ENCODE results near the gene PCP2. TPM values are rescaled to one million over a fixed set of nuclear protein-coding genes. Genes with fewer than 3 reads are reported as not detected.
"Not testable (repeated sequence)": the region's sequence is repeated elsewhere in the genome, so short reads cannot be mapped to it uniquely, and the experiment has no call there.

Gene PCP2
- polyA plus RNA-seq, 2 of the 4 experiments (the other 2 are of a cell fraction), result 0.19 TPM; not detected in 1

DNA sequence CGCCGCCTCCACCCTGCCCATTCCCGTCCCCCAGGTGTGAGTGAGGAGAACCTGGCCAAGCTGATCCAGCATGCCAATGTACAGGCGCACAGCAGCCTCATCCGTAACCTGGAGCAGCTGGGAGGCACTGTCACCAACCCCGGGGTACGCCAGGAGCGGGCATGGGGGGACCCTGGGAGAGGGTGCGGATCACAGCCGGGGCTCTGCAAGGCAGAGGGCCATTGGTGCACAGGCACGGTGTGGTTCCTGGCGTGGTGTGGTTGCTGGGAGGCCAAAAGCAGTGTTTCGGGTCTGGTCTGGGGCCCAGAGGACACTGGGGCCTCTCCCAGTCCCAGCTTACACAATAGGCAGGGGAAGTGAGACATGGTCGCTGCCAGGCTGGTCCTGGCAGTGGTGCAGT lies 11.6 kb upstream of the PCP2 start:
- Histone ChIP-seq H3K4me3 (no peak overlapping the region), H3K4me2 (no peak overlapping the region), H3K4me1 (no peaks in the 10 kb centered on the region), H3K9me3 (no peaks in the 10 kb centered on the region), H3K27ac (no peak overlapping the region)
- TF ChIP-seq GATA3 (IDR thresholded peaks at IDR 0.05; ENCODE audit: borderline replicate concordance), result no peak
- TF ChIP-seq EHMT2 (IDR thresholded peaks at IDR 0.05; ENCODE audit: low read depth), result no peak
- TF ChIP-seq FOSB (CRISPR knock-in tag; IDR thresholded peaks at IDR 0.05), result no peak
- no peak for TF ChIP-seq KDM5A (IDR thresholded peaks at IDR 0.05)
- TF ChIP-seq, protein P1, sequence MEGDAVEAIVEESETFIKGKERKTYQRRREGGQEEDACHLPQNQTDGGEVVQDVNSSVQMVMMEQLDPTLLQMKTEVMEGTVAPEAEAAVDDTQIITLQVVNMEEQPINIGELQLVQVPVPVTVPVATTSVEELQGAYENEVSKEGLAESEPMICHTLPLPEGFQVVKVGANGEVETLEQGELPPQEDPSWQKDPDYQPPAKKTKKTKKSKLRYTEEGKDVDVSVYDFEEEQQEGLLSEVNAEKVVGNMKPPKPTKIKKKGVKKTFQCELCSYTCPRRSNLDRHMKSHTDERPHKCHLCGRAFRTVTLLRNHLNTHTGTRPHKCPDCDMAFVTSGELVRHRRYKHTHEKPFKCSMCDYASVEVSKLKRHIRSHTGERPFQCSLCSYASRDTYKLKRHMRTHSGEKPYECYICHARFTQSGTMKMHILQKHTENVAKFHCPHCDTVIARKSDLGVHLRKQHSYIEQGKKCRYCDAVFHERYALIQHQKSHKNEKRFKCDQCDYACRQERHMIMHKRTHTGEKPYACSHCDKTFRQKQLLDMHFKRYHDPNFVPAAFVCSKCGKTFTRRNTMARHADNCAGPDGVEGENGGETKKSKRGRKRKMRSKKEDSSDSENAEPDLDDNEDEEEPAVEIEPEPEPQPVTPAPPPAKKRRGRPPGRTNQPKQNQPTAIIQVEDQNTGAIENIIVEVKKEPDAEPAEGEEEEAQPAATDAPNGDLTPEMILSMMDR (IDR thresholded peaks at IDR 0.05), result no peak
- no peak for TF ChIP-seq HEYL (CRISPR knock-in tag; IDR thresholded peaks at IDR 0.05)
- TF ChIP-seq, protein P2, sequence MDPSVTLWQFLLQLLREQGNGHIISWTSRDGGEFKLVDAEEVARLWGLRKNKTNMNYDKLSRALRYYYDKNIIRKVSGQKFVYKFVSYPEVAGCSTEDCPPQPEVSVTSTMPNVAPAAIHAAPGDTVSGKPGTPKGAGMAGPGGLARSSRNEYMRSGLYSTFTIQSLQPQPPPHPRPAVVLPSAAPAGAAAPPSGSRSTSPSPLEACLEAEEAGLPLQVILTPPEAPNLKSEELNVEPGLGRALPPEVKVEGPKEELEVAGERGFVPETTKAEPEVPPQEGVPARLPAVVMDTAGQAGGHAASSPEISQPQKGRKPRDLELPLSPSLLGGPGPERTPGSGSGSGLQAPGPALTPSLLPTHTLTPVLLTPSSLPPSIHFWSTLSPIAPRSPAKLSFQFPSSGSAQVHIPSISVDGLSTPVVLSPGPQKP (IDR thresholded peaks at IDR 0.05; ENCODE audit: low read depth, low read length), result no peak
- TF ChIP-seq ZFP36 (IDR thresholded peaks at IDR 0.05; ENCODE audit: borderline replicate concordance, partially characterized antibody), result no peak
- TF ChIP-seq ZNF302 (CRISPR knock-in tag; IDR thresholded peaks at IDR 0.05), result no peak
- no peak for TF ChIP-seq KDM1A (IDR thresholded peaks at IDR 0.05; ENCODE audit: low read depth)
- TF ChIP-seq RARB (CRISPR knock-in tag; IDR thresholded peaks at IDR 0.05), result no peak
- TF ChIP-seq JUN (IDR thresholded peaks at IDR 0.05), result no peak
- no peak for TF ChIP-seq TFCP2L1 (CRISPR knock-in tag; IDR thresholded peaks at IDR 0.05)
- TF ChIP-seq CHD4 (IDR thresholded peaks at IDR 0.05; ENCODE audit: borderline replicate concordance), result no peak
- no peak for TF ChIP-seq HOXB5 (CRISPR knock-in tag; IDR thresholded peaks at IDR 0.05)
- no peak for TF ChIP-seq ZC3H11A (IDR thresholded peaks at IDR 0.05)
- no peak for TF ChIP-seq ESRRA (IDR thresholded peaks at IDR 0.05; ENCODE audit: borderline replicate concordance, low read length)
- CTCF ChIA-PET, result interaction anchor here (1.3 to 1.5 kb wide), 2 partner anchors 36 to 77 kb away, joined by 4 to 8 read pairs; partner anchors contain the start of gene TRAPPC5
- FAIRE-seq (no peak), ATAC-seq (peak; percentile 12 to 22; a peak in 1 of 6 replicates), DNase-seq (ENCODE audit: low read depth in 1 of 2, low spot score in 1 of 2) (no peak)
- WGBS (ENCODE audit: missing lambda C conversion rate), result 89% methylated on average over 12 of the region's 14 CpGs
- POLR2A ChIA-PET, result interaction anchor here (0.6 to 1.3 kb wide), 2 partner anchors 16 to 59 kb away, joined by 4 to 6 read pairs; partner anchors contain the start of genes PET100 and XAB2

DNA sequence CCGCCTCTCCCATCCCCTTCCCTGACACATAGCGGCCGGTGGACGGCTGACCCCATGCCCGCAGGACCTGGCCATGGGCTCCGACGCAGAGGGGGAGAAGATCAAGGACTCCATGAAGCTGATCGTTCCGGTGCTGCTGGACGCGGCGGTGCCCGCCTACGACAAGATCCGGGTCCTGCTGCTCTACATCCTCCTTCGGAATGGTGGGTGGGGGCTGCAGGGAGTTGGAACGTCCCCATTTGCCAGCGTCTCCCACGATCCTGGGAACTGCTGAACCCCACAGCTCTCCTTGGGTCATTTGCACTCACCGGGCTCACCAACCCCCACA lies 11.0 kb upstream of the PCP2 start:
- DNase-seq (ENCODE audit: low read depth in 1 of 2, low spot score in 1 of 2) (no peak), FAIRE-seq (no peak), ATAC-seq (no peak)
- 96% methylated on average over 18 of the region's 20 CpGs for WGBS (ENCODE audit: missing lambda C conversion rate)
- Histone ChIP-seq H3K9me3 (no peaks in the 10 kb centered on the region), H3K27ac (no peak overlapping the region), H3K4me2 (no peak overlapping the region), H3K4me1 (no peaks in the 10 kb centered on the region), H3K4me3 (no peak overlapping the region)
- ChIA-PET CTCF (interaction anchor here (1.3 to 1.5 kb wide), 2 partner anchors 36 to 76 kb away, joined by 4 to 8 read pairs; partner anchors contain the start of gene TRAPPC5), POLR2A (interaction anchor here (0.6 to 1.3 kb wide), 2 partner anchors 15 to 58 kb away, joined by 4 to 6 read pairs; partner anchors contain the start of genes PET100 and XAB2)
- TF ChIP-seq CHD2 (IDR thresholded peaks at IDR 0.05; ENCODE audit: low read length, partially characterized antibody) (no peak), ZSCAN20 (CRISPR knock-in tag; IDR thresholded peaks at IDR 0.05) (no peak), POLR2AphosphoS2 (conservative IDR thresholded peaks at IDR 0.05; ENCODE audit: low read length) (no peak), FOSB (CRISPR knock-in tag; IDR thresholded peaks at IDR 0.05) (no peak), ZFP36 (IDR thresholded peaks at IDR 0.05; ENCODE audit: borderline replicate concordance, partially characterized antibody) (no peak)
- TF ChIP-seq, protein P3, sequence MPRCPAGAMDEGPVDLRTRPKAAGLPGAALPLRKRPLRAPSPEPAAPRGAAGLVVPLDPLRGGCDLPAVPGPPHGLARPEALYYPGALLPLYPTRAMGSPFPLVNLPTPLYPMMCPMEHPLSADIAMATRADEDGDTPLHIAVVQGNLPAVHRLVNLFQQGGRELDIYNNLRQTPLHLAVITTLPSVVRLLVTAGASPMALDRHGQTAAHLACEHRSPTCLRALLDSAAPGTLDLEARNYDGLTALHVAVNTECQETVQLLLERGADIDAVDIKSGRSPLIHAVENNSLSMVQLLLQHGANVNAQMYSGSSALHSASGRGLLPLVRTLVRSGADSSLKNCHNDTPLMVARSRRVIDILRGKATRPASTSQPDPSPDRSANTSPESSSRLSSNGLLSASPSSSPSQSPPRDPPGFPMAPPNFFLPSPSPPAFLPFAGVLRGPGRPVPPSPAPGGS (IDR thresholded peaks at IDR 0.05), result no peak
- TF ChIP-seq, protein P4, sequence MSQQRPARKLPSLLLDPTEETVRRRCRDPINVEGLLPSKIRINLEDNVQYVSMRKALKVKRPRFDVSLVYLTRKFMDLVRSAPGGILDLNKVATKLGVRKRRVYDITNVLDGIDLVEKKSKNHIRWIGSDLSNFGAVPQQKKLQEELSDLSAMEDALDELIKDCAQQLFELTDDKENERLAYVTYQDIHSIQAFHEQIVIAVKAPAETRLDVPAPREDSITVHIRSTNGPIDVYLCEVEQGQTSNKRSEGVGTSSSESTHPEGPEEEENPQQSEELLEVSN (IDR thresholded peaks at IDR 0.05; ENCODE audit: borderline replicate concordance, low read depth), result no peak

DNA sequence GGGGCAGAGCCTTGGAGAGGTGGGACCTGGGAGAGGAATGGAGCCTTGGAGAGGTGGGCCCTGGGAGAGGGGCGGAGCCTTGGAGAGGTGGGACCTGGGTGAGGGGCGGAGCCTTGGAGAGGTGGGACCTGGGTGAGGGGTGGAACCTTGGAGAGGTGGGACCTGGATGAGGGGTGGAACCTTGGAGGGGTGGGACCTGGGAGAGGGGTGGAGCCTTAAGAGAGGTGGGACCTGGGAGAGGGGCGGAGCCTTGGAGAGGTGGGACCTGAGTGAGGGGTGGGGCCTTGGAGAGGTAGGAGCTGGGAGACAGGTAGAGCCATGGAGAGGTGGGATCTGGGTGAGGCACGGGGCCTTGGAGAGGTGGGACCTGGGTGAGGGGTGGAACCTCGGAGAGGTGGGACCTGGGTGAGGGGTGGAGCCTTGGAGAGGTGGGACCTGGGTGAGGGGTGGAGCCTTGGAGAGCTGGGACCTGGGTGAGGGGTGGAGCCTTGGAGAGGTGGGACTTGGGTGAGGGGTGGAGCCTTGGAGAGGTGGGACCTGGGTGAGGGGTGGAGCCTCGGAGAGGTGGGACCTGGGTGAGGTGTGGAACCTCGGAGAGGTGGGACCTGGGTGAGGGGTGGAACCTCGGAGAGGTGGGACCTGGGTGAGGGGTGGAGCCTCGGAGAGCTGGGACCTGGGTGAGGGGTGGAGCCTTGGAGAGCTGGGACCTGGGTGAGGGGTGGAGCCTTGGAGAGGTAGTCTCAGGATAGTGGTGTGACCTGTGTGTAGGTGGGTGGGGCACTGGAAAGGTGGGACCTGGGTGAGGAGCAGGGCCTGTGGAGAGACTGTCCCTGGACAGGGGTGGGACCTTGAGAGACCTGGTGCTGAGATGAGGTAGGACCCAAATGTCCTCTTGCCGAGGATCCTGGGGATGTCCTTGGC lies 10.4 kb upstream of the PCP2 start:
- H3K27ac ChIP-seq, H3K4me3 ChIP-seq, FAIRE-seq, ATAC-seq, H3K4me2 ChIP-seq, POLR2A ChIA-PET, H3K4me1 ChIP-seq, H3K9me3 ChIP-seq: not testable (repeated sequence)
- WGBS (ENCODE audit: missing lambda C conversion rate), result 77% methylated on average over 8 of the region's 10 CpGs
- CTCF ChIA-PET, result interaction anchor here (1.3 to 1.9 kb wide), 4 partner anchors 7 to 76 kb away, joined by 3 to 9 read pairs (median 6); partner anchors contain the start of gene TRAPPC5
- peak in 1 of 2 experiments; percentile 57 for DNase-seq (ENCODE audit: low read depth in 1 of 2, low spot score in 1 of 2)

All from A549 (cell line).